HepG2 (cell line): ENCODE data around the gene HAPLN2. TPM values are rescaled to one million over a fixed set of nuclear protein-coding genes. Genes with fewer than 3 reads are reported as not detected.

Source experiments
- ARID3A ChIP-seq: IDR thresholded peaks from 2 replicates; pipeline ENCODE4 v1.6.1; 2012; ENCODE audit warnings: low read depth, low read length, improper control_type of control experiment
- ATF3 ChIP-seq: sonication (generic); formaldehyde crosslinking; IDR thresholded peaks from 2 replicates; pipeline ENCODE4 v1.4.0; 2020; ENCODE audit warnings: missing genetic modification reagents
- FOXM1 ChIP-seq: sonication (generic); formaldehyde crosslinking; IDR thresholded peaks from 2 replicates; pipeline ENCODE4 v1.5.0; 2020; ENCODE audit warnings: missing genetic modification reagents
- FUBP1 ChIP-seq: sonication (generic); formaldehyde crosslinking; IDR thresholded peaks from 2 replicates; pipeline ENCODE4 v1.5.1; 2020; ENCODE audit warnings: missing genetic modification reagents, mild to moderate bottlenecking, borderline replicate concordance
- MAX ChIP-seq: IDR thresholded peaks from 2 replicates; pipeline ENCODE4 v1.6.1; 2012; ENCODE audit warnings: inconsistent platforms
- MTF2 ChIP-seq: sonication (generic); formaldehyde crosslinking; IDR thresholded peaks from 2 replicates; pipeline ENCODE4 v1.5.0; 2020; ENCODE audit warnings: missing genetic modification reagents, borderline replicate concordance
- MXD4 ChIP-seq: IDR thresholded peaks from 2 replicates; pipeline ENCODE4 v1.6.1; 2016; ENCODE audit warnings: mild to moderate bottlenecking, missing biosample characterization, missing genetic modification reagents
- NFKBIZ ChIP-seq: IDR thresholded peaks from 2 replicates; pipeline ENCODE4 v1.6.1; 2018; ENCODE audit warnings: missing genetic modification reagents, missing compliant biosample characterization
- PBX2 ChIP-seq: IDR thresholded peaks from 2 replicates; pipeline ENCODE4 v1.6.1; 2016; ENCODE audit warnings: control low read depth
- SAFB2 ChIP-seq: sonication (generic); formaldehyde crosslinking; IDR thresholded peaks from 2 replicates; pipeline ENCODE4 v1.5.1; 2020; ENCODE audit warnings: missing genetic modification reagents, low read depth, mild to moderate bottlenecking, borderline replicate concordance
- ZBTB43 ChIP-seq: sonication (generic); formaldehyde crosslinking; conservative IDR thresholded peaks from 2 replicates; pipeline ENCODE4 v1.4.0; 2020; ENCODE audit warnings: missing genetic modification reagents
- ZKSCAN1 ChIP-seq: fragments of 150-350 bp; IDR thresholded peaks from 2 replicates; pipeline ENCODE4 v1.6.1; 2014; ENCODE audit warnings: low read length
- ZNF232 ChIP-seq: sonication (generic); formaldehyde crosslinking; IDR thresholded peaks from 2 replicates; pipeline ENCODE4 v1.4.0; 2020; ENCODE audit warnings: missing genetic modification reagents, borderline replicate concordance
- ZNF441 ChIP-seq: sonication (generic); formaldehyde crosslinking; IDR thresholded peaks from 2 replicates; pipeline ENCODE4 v1.7.0; 2021; ENCODE audit warnings: missing genetic modification reagents, borderline replicate concordance
- ZNF543 ChIP-seq: sonication (generic); formaldehyde crosslinking; IDR thresholded peaks from 2 replicates; pipeline ENCODE4 v1.4.0; 2020; ENCODE audit warnings: mild to moderate bottlenecking, missing genetic modification reagents
- ZNF574 ChIP-seq: sonication (generic); formaldehyde crosslinking; IDR thresholded peaks from 2 replicates; pipeline ENCODE4 v1.4.0; 2020; ENCODE audit warnings: missing genetic modification reagents
- ZNF710 ChIP-seq: sonication (generic); formaldehyde crosslinking; IDR thresholded peaks from 2 replicates; pipeline ENCODE4 v1.5.0; 2020; ENCODE audit warnings: mild to moderate bottlenecking, missing genetic modification reagents, borderline replicate concordance
- polyA plus RNA-seq, 8 experiments: library from polyadenylated mRNA; depleted of rRNA in 3 of 8; stranded (reverse) in 7 of 8; unstranded in 1 of 8; fragments of >200 nt; fragmentation: Illumina TruSeq in 4 of 8; extraction: Trizol in 4 of 8; gene quantifications; 2 replicates each; pipeline versions ENCODE4 v1.2.1 to v1.2.3, GENCODE V29; 2011 to 2016; ENCODE audit warnings: low read depth in 4 of 8, missing spikeins in 1 of 8, mixed read lengths in 1 of 8; ENCODE audit not compliant: insufficient read depth in 1 of 8
- total RNA-seq, 5 experiments: library from RNA; depleted of rRNA; stranded (reverse); fragments of >200 nt; fragmentation: Illumina TruSeq; extraction: Trizol; gene quantifications; 2 replicates each; pipeline ENCODE4 v1.2.3, GENCODE V29; 2016; ENCODE audit warnings: low read depth in 1 of 5

HAPLN2 gene
- total and polyA plus RNA-seq, 2 of the 13 experiments (the other 11 are each of a cell fraction or from before 2014, with no cell fraction given): not detected

- TF ChIP-seq PBX2 (CRISPR knock-in tag): no peak
- no peak for TF ChIP-seq ZNF543
- peak; percentile 72; the same call in 1 of the 2 replicates for TF ChIP-seq NFKBIZ (CRISPR knock-in tag)
- no peak; the same call in 1 of the 2 replicates for TF ChIP-seq FUBP1
- TF ChIP-seq ZNF232 (CRISPR knock-in tag): peak; percentile 94
- peak; percentile 100 for TF ChIP-seq ZNF574
- TF ChIP-seq ZBTB43: no peak; the same call in 1 of the 2 replicates
- TF ChIP-seq MTF2 (CRISPR knock-in tag): no peak
- TF ChIP-seq ATF3 (CRISPR knock-in tag): no peak
- peak; percentile 32; the same call in 1 of the 2 replicates for TF ChIP-seq ZNF441 (CRISPR knock-in tag)
- TF ChIP-seq ARID3A: no peak
- TF ChIP-seq MXD4 (CRISPR knock-in tag): peak; percentile 97
- peak; percentile 98 for TF ChIP-seq MAX
- no peak for TF ChIP-seq ZKSCAN1
- no peak for TF ChIP-seq FOXM1
- no peak for TF ChIP-seq SAFB2 (CRISPR knock-in tag)
- TF ChIP-seq ZNF710 (CRISPR knock-in tag): peak; percentile 25; the same call in 1 of the 2 replicates
Observed at GRCh38 chr1:156601122-156601830, 17.9 kb upstream of the HAPLN2 start, which contains the start of gene GPATCH4 (continued).
